ENCODE measurements around the gene ASIC1.
"Not testable (repeated sequence)": the region's sequence is repeated elsewhere in the genome, so short reads cannot be mapped to it uniquely, and the experiment has no call there.

The ASIC1 gene

DNA sequence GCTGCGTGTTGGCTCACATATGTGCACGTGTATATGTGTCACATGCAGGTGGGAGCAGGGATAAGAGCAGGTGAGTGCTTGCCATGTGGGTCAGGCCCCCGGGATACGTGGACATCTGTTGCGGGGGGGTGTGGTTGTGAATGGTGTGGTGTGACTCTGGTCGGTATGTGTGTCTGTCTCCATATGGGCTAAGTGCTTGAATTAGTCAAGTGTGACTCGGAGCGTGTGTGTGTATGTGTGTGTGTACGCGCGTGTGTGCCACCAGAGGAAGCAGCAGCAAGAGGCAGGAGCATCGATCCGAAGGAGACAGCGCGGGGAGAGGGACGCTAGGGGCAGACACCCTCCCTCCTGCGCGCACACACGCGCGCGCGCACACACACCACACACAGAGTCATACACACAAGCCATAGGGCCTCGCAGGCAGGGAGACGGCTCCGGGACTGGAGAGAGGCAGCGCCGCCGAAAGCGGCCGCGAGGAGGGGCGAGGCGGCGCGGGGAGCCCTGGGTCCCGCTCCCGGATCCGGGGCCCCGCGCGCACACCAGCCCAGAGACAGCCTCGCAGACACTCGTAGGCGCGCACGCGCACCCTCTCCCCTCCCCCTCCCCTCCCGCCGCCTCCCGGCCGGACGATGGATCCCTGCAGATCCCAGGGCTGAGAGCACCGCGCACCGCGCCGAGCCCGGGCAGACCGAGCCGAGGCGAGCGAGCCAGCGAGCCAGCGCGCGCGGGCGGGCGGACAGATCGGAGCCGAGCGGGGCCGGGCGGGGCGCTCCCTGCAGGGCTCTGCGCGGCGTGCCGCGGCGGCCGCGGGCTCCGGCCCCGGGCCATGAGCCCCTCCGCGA lies at the start of gene ASIC1:
Gene ASIC1 (plus strand): TSS at position 597 of the 842 bp plus-strand sequence. CDS start 1,171 bp downstream, outside the sequence.
- DNase-seq, result peak; percentile 86

DNA sequence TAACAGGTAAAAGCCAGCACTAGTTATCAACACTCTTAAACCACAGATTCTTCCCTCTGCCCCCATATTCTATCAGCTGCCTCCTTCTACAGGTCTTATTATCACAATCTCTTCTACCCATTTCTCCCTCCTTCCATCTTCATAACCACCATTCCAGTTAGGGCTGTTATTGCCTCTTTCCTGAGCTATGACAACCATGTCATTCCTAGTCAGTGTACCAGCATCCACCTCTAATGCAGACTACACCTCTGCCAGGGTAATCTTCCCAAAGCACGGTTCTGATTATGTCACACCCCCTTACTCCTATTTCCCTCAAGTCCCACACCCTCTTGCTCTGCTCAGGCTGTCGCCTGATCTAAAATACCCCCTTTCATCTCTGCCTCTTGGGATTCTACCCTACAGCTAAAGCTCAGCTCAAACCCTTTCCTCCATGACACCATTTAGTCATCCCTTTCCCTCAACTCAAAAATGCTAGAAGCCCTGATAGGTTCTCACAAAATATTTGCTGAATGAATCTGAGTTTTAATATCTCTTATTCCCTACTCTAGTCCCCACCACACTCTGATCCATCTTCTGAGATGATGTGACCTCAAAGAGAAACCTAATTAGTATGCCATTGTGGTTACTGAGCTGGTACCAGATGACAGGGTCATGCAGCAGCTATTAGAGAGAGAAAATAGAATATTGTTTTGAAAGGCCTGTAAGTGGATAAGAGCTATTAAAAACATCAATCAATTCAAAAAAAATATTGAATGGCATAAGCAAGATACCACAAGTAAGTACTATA lies 43.8 kb upstream of the ASIC1 start:
- DNase-seq, result no peak

- DNase-seq, result no peak
Observed at GRCh38 chr12:50014342-50014741, 43.1 kb upstream of the ASIC1 start.

- DNase-seq, result no peak
Observed at GRCh38 chr12:50016501-50017475, 40.6 kb upstream of the ASIC1 start.

DNA sequence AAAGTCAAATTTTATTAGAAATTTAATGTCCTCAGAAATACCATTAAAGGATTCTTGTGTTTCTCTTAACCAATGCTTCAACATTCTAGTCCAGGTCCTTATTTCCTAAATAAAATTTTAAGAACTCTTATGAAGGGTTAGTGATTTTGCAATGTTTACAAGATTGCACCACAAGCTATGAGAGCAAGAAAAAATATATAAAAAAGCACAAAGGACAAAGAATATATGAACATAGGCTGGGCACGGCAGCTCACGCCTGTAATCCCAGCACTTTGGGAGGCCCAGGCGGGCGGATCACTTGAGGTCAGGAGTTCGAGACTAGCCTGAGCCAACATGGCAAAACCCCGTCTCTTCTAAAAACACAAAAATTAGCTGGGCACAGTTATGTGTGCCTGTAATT lies 39.8 kb upstream of the ASIC1 start:
- no peak for DNase-seq

GRCh38 chr12:50018154-50018553 lies 39.2 kb upstream of the ASIC1 start:
- DNase-seq, result no peak

DNA sequence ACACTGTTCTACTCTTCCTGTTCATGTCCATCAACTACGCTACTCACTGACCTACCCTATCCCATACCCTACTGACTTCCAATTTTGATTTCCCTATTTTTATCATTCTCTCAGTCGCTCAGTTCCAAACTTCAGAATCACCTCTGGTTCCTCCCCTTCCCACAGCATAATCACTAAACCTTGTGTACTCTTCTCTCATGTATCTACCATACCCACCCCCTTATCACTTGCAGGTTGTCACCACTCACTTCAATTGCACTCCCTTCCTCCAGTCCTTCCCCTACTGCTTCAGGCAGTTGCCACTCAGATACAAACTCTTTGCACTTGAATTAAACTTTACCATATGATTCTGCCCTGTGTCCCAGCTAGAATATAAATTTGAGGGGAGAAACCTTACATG lies 38.4 kb upstream of the ASIC1 start:
- no peak for DNase-seq

DNA sequence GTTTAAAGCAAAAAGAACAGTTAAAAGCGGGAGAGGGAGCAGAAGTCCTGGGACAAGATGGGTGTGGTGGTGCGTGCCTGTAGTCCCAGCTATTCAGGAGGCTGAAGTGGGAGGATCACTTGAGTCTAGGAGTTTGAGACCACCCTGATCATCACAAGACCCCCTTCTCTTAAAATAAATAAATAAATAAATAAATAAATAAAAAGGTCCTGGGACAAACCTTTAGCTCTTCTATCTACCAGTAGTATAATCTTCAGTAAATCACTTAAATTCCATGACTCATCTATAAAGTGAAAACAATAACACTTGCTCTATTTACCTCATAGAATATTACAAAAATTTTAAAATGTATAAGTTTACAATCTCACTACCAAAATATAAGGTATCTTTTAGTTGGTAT lies 37.9 kb upstream of the ASIC1 start:
- DNase-seq, result no peak

DNA sequence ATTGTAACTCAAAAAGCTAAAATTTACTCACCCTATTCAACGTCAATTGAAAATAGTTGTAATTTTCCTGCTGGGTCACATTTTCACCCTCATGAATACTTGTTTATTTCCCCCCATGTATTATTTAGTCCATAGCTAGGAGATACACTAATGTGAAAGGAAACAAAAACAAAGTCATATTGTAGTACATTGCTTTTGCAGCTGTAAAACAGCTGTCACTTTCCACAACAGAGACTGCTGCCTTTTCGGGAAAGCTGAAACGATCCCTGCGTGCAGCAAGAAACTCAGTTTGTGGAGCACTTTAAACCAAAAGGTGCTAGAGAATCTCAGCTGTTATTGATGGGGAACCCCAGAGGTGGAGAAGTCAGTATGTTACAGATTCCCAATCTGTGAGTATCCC lies 36.4 kb upstream of the ASIC1 start:
- DNase-seq, result no peak

DNA sequence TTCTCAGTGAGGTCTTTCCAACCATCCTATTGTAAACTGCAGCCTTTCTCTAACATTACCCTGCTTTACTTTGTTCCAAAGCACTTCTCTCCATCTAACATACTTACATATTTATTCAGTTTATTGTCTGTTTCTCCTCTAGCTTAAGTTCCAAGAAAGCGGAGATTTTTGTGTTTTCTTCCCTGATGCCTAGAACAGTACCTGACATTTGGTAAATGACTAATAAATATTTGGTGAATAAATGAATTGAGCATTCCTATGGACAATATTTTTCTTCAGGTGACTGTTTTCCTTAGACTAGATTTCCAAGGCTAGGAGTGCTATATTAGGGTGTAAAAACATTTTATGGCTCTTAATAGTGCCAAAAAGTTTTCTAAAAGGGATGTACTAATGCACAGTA lies 34.5 kb upstream of the ASIC1 start:
- DNase-seq, result no peak

GRCh38 chr12:50024227-50024626 lies 33.2 kb upstream of the ASIC1 start:
- DNase-seq, result no peak

GRCh38 chr12:50024805-50025186 lies 32.6 kb upstream of the ASIC1 start:
- DNase-seq, result no peak

DNA sequence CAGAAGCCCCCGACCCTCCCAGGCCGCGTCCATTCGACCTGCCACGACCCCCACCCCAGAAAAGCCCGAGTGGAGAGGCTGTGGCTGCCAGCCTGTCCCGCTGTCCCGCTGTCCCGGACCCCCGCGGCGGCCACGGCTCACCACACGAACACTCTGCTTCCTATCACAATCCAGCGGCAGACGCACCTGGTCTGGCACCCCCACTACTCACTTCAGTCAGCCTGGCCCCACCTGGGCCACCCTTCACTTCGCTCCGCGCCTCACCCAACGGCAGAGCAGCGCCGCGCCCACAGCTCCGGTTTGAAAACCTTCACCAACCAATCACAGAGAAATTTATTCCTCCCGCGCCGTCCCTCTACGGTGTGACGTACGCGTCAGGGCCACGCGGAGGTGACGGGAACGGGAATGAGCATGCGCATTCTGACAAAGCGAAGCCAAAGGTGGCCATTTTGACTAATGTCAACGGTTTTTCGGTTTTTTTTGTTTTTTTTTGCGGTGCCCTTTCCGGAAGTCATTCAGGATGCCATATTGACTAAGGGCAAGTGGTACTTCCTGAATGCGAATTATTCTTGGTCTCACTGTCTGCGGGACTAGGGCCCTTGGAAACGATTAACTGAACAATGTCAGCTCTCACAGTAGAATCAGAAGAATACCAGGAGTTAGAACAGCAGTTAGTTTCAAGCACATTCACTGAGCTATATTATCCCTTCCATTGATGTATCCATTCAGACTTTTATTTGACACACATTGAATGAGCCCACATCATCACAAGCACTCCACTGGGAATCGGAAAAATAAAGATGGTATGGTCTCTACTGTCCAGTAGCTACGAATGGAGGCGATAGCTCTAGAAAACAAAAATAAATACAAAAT lies 32.0 kb upstream of the ASIC1 start, which contains the start of gene RACGAP1:
Gene RACGAP1 (minus strand): TSS at position 308 of the 873 bp plus-strand sequence. CDS start 8,779 bp downstream, outside the sequence.
- peak; percentile 98 for DNase-seq

- DNase-seq, result no peak
Observed at GRCh38 chr12:50026691-50027090, 30.7 kb upstream of the ASIC1 start.

GRCh38 chr12:50030449-50030848 lies 26.9 kb upstream of the ASIC1 start:
- not testable (repeated sequence) for DNase-seq

DNA sequence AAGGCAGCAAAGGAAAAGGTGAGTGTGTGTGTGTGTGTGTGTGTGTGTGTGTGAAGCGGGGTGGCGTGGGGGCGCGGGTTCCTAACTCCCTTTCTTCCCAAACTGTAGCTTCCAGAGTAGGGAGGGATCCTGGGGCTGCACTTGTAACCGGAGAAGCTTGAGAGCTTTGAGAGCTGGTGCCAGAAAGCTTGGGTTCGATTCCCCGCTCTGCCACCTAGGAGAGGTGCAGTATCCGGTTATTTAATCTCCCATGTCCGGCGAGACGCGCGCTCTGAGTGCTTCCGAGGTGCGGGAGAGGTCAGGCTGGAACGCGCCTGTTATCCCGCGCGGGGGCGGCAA lies 24.9 kb upstream of the ASIC1 start:
- DNase-seq, result no peak

DNA sequence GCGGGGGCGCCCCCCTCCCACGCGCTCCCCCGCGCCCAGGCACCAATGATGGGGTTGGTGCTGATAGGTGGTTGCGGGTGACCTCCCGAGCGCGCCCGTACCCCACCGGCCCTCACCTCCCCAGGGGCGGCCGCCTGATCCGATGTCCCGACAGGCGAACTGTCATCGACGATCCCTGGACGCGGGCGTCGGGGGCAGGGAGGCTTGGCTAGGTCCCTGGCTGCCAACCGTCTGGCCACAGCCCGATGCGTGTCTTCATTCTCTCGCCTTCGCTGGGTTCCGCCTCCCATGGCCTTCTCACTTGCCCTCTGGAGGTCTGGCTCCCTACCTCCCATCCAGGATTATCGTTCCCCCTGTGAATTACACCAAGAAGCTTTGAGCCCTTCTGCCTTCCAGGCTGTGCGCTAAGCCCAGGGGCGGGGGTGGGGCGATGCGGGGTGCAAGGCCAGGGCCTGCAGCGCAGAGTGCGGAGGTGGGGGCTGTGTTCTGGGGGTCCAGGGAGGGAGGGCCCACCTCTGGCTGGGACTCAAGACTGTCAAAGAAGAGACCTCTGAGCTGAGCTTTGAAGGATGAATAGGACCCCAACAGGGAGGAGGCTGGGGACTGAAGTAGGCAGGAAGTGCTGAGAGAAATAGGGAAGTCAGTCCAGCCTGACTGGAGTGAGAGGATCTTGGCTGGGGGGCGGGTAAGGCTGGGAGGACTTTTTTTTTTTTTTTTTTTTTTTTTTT lies 24.4 kb upstream of the ASIC1 start:
- no peak for DNase-seq

GRCh38 chr12:50038336-50038735 lies 19.1 kb upstream of the ASIC1 start:
- no peak for DNase-seq

- DNase-seq, result peak; percentile 45
Observed at GRCh38 chr12:50039151-50039835, 18.1 kb upstream of the ASIC1 start.

GRCh38 chr12:50040657-50041056 lies 16.7 kb upstream of the ASIC1 start:
- no peak for DNase-seq
